Body of pancreas (tissue), 4 donors: Measurements from ENCODE around the gene COL15A1.

Source experiments
- POLR2A ChIP-seq, 3 donors: fragments of 450-650 bp; IDR thresholded peaks; one replicate each; pipeline ENCODE4 v1.6.1; 2016; ENCODE audit warnings: antibody characterized with exemption in 3 of 3, mild to moderate bottlenecking in 2 of 3
- TF ChIP-seq, protein P1 (sequence below), 7 experiments: fragments of 450-650 bp in 4 of 7; fragments of 200-600 bp in 3 of 7; sonication (generic) in 3 of 7; IDR thresholded peaks; one replicate each; pipeline ENCODE4 v1.5.1; 2016 to 2019; ENCODE audit warnings: antibody characterized with exemption in 7 of 7

DNA sequence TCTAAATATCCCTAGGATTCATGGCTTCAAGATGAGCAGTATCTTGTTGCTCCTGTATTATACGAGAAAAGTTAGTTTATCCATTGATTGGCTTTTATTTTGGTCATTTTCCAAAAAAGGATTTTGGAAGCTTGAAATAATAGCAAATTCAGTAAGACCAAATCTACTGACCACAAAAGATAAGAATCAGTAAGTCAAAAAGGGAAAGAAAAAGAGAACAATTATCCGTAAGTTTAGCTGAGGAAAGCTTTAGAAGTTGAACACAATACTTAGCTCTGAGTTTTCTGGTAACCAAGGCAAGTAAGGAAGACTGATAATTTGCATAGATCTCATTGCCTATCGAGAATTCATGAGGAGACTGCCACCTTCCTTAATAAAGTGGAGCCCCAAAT lies 170.3 kb downstream of the COL15A1 start:
- no peak for TF ChIP-seq POLR2A (IDR thresholded peaks at IDR 0.05)
- TF ChIP-seq, protein P1, sequence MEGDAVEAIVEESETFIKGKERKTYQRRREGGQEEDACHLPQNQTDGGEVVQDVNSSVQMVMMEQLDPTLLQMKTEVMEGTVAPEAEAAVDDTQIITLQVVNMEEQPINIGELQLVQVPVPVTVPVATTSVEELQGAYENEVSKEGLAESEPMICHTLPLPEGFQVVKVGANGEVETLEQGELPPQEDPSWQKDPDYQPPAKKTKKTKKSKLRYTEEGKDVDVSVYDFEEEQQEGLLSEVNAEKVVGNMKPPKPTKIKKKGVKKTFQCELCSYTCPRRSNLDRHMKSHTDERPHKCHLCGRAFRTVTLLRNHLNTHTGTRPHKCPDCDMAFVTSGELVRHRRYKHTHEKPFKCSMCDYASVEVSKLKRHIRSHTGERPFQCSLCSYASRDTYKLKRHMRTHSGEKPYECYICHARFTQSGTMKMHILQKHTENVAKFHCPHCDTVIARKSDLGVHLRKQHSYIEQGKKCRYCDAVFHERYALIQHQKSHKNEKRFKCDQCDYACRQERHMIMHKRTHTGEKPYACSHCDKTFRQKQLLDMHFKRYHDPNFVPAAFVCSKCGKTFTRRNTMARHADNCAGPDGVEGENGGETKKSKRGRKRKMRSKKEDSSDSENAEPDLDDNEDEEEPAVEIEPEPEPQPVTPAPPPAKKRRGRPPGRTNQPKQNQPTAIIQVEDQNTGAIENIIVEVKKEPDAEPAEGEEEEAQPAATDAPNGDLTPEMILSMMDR (IDR thresholded peaks at IDR 0.05), result no peak
